ENCODE measurements around the gene ANKRD11.

The ANKRD11 gene

GRCh38 chr16:89506113-89506504, 15.7 kb upstream of the ANKRD11 start:
- DNase-seq: no peak

- peak; percentile 96 for DNase-seq
Measured at GRCh38 chr16:89505204-89506112, 15.1 kb upstream of the ANKRD11 start.

- DNase-seq: no peak
Measured at GRCh38 chr16:89504091-89504490, 13.7 kb upstream of the ANKRD11 start.

- DNase-seq: no peak
Measured at GRCh38 chr16:89502081-89502843, 11.9 kb upstream of the ANKRD11 start.

GRCh38 chr16:89499767-89500166, 9.4 kb upstream of the ANKRD11 start:
- no peak for DNase-seq

- DNase-seq: no peak
Measured at GRCh38 chr16:89498839-89499238, 8.5 kb upstream of the ANKRD11 start.

GRCh38 chr16:89495121-89495520, 4.8 kb upstream of the ANKRD11 start:
- DNase-seq: no peak

GRCh38 chr16:89493776-89494175, 3.4 kb upstream of the ANKRD11 start:
- DNase-seq: no peak

- no peak for DNase-seq
Measured at GRCh38 chr16:89491974-89492687, 1.8 kb upstream of the ANKRD11 start.

- DNase-seq: no peak
Measured at GRCh38 chr16:89491238-89491869, 993 bp upstream of the ANKRD11 start.

GRCh38 chr16:89489898-89490438, 393 bp downstream of the ANKRD11 start:
- DNase-seq: no peak

- DNase-seq: peak; percentile 93
Measured at GRCh38 chr16:89489040-89489897, 1.1 kb downstream of the ANKRD11 start.

- no peak for DNase-seq
Measured at GRCh38 chr16:89485701-89486246, 4.6 kb downstream of the ANKRD11 start.

- peak; percentile 64 for DNase-seq
Measured at GRCh38 chr16:89484923-89485679, 5.3 kb downstream of the ANKRD11 start.

- DNase-seq: peak; percentile 50
Measured at GRCh38 chr16:89484041-89484501, 6.3 kb downstream of the ANKRD11 start.

- DNase-seq: no peak
Measured at GRCh38 chr16:89482817-89483205, 7.5 kb downstream of the ANKRD11 start.

- DNase-seq: no peak
Measured at GRCh38 chr16:89482150-89482816, 8.1 kb downstream of the ANKRD11 start.

- no peak for DNase-seq
Measured at GRCh38 chr16:89481356-89481955, 8.9 kb downstream of the ANKRD11 start.

- no peak for DNase-seq
Measured at GRCh38 chr16:89478576-89479221, 11.7 kb downstream of the ANKRD11 start.
